ENCODE results near the gene INSM1. TPM values are rescaled to one million over a fixed set of nuclear protein-coding genes. Genes with fewer than 3 reads are reported as not detected.

INSM1 gene, protein sequence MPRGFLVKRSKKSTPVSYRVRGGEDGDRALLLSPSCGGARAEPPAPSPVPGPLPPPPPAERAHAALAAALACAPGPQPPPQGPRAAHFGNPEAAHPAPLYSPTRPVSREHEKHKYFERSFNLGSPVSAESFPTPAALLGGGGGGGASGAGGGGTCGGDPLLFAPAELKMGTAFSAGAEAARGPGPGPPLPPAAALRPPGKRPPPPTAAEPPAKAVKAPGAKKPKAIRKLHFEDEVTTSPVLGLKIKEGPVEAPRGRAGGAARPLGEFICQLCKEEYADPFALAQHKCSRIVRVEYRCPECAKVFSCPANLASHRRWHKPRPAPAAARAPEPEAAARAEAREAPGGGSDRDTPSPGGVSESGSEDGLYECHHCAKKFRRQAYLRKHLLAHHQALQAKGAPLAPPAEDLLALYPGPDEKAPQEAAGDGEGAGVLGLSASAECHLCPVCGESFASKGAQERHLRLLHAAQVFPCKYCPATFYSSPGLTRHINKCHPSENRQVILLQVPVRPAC
- total RNA-seq (ENCODE audit: unreplicated experiment), result not detected
- long read RNA-seq, result 0 reads

DNA sequence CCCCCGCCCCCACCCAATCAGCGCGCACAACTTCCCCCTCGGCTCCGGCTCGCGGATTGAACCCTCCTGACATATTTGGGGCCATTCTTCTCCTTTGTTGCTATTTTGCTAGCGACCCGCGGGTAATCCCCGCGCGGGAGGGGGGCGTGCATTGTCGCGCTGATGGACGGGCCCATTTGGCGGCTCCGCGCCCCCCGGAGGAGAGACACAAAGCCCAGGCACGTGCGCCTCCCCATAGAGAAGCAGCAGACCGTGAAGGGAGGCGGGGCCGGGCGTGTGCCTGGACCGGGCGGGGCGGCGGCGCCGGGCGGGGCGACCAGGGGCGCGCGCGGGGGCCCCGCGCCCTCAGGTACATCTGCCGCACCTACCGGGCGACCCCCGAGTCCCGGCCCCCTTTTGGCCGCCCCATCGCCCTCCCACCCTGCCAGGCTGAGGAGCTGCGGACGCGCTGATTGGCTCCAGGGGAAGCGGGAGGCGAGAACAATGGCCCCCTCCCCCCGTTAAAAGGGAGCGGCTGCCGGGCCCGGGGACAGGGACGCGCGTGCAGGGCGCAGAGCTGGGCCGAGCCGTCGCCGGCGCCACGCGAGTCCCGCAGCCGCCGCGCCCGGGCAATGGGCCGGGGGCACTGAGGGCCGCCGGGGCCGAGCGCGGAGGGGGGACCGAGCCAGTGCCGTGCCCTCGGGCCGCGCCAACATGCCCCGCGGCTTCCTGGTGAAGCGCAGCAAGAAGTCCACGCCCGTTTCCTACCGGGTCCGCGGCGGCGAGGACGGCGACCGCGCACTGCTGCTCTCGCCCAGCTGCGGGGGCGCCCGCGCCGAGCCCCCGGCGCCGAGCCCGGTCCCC lies at the start of gene INSM1:
TSS of gene INSM1 (plus strand) at position 530 of the 843 bp plus-strand sequence. CDS start at position 694, 164 bp downstream.
- Mint-ChIP-seq H3K27ac (ENCODE audit: unreplicated experiment) (no peak within 1 kb of the TSS), H3K9me3 (ENCODE audit: unreplicated experiment) (no peaks in the 10 kb centered on the region), H3K4me3 (ENCODE audit: unreplicated experiment) (no peak within 1 kb of the TSS), H3K36me3 (ENCODE audit: low read depth, unreplicated experiment) (peaks cover 5% of the 10 kb centered on the region), H3K27me3 (ENCODE audit: unreplicated experiment) (peaks cover 34% of the 10 kb centered on the region), H3K4me1 (ENCODE audit: unreplicated experiment) (peaks cover 8% of the 10 kb centered on the region)
- TF ChIP-seq, protein P1, sequence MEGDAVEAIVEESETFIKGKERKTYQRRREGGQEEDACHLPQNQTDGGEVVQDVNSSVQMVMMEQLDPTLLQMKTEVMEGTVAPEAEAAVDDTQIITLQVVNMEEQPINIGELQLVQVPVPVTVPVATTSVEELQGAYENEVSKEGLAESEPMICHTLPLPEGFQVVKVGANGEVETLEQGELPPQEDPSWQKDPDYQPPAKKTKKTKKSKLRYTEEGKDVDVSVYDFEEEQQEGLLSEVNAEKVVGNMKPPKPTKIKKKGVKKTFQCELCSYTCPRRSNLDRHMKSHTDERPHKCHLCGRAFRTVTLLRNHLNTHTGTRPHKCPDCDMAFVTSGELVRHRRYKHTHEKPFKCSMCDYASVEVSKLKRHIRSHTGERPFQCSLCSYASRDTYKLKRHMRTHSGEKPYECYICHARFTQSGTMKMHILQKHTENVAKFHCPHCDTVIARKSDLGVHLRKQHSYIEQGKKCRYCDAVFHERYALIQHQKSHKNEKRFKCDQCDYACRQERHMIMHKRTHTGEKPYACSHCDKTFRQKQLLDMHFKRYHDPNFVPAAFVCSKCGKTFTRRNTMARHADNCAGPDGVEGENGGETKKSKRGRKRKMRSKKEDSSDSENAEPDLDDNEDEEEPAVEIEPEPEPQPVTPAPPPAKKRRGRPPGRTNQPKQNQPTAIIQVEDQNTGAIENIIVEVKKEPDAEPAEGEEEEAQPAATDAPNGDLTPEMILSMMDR (IDR thresholded peaks at IDR 0.05; ENCODE audit: unreplicated experiment), result no peak
- peak; percentile 10 for DNase-seq (ENCODE audit: low spot score)

DNA sequence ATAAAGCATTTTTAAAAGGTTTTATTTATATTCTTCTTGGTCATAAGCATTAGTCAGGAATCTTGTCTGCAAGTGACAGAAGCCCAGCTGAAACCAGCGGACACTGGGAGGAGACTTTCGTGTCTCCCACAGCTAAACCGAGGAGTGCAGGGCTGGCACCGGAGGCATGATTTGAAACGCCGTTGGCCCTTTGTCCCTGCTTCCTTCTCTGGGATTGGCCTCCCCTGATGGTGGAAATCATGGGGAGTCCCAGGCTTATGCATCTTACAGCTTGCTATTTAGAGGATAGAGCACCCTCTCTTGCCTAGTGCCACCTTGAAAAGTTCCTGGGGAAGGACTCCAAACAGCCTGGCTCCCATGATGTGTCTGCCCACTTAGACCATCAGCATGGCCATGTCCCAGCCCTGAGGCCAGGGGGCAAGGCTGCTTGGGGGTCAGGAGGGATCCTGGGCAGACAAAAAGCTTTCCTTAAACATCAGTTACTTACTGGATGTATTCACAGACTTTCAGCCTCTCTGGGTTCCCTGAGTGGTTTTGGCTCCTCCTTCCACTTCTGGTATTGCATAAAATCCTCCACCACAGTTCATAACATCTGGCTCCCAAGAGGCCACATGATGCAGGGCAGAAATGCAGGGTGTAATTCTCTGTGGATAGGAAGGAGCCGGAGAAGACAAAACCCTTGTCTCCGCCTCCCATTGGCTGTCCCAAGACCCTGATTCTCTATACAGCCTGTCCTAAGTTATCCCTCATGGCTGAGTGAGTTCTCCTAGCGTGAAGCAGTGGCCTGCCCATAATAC lies 49.3 kb upstream of the INSM1 start:
- Mint-ChIP-seq H3K4me3 (ENCODE audit: unreplicated experiment) (no peak overlapping the region), H3K27me3 (ENCODE audit: unreplicated experiment) (no peaks in the 10 kb centered on the region), H3K9me3 (ENCODE audit: unreplicated experiment) (no peaks in the 10 kb centered on the region), H3K4me1 (ENCODE audit: unreplicated experiment) (peaks cover 14% of the 10 kb centered on the region), H3K27ac (ENCODE audit: unreplicated experiment) (no peak overlapping the region), H3K36me3 (ENCODE audit: low read depth, unreplicated experiment) (no peaks in the 10 kb centered on the region)
- TF ChIP-seq, protein P1 (IDR thresholded peaks at IDR 0.05; ENCODE audit: unreplicated experiment), result no peak
- DNase-seq (ENCODE audit: low spot score), result no peak

DNA sequence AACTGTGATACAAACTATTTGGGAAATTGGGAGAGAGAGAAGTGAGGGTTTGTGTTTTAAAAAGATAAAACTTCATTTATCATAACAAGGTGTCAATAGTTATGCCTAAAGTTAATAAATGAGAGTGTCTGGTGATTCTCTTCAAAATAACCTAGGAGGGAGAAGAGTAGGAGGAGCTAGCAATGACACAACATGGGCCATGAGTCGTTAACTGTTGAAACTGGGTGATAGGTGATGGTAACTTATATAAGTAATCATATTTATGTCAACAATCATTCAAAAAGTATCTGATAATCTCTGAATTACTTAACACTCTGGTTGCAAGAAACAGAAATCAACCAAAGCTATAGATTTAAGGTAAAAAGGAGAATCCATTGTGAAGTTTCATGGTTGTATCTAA lies 46.8 kb upstream of the INSM1 start:
- no peak overlapping the region for H3K27ac Mint-ChIP-seq (ENCODE audit: unreplicated experiment)
- H3K36me3 Mint-ChIP-seq (ENCODE audit: low read depth, unreplicated experiment), result no peaks in the 10 kb centered on the region
- TF ChIP-seq, protein P1 (IDR thresholded peaks at IDR 0.05; ENCODE audit: unreplicated experiment), result no peak
- peaks cover 14% of the 10 kb centered on the region for H3K4me1 Mint-ChIP-seq (ENCODE audit: unreplicated experiment)
- no peaks in the 10 kb centered on the region for H3K9me3 Mint-ChIP-seq (ENCODE audit: unreplicated experiment)
- no peaks in the 10 kb centered on the region for H3K27me3 Mint-ChIP-seq (ENCODE audit: unreplicated experiment)
- no peak overlapping the region for H3K4me3 Mint-ChIP-seq (ENCODE audit: unreplicated experiment)
- no peak for DNase-seq (ENCODE audit: low spot score)

DNA sequence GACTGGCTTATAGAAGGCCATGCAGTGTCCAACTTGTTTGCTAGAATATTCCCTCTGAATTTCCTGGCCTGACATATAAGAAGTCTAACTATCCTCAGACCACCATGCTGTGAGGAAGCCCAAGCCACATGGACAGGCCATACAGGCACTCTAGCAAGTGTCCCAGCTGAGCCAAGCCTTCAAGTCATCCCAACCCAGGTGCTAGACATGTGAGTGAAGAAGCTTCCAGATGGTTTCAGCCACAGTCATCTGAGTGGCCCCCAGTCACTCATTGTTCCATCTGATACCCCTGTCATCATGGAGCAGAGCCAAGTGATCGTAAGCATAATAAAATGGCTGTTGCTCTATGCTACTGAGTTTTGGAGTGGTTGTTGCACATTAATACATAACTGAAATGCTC lies 46.0 kb upstream of the INSM1 start:
- Mint-ChIP-seq H3K4me1 (ENCODE audit: unreplicated experiment) (peaks cover 14% of the 10 kb centered on the region), H3K9me3 (ENCODE audit: unreplicated experiment) (no peaks in the 10 kb centered on the region), H3K27me3 (ENCODE audit: unreplicated experiment) (no peaks in the 10 kb centered on the region), H3K36me3 (ENCODE audit: low read depth, unreplicated experiment) (no peaks in the 10 kb centered on the region), H3K27ac (ENCODE audit: unreplicated experiment) (no peak overlapping the region), H3K4me3 (ENCODE audit: unreplicated experiment) (no peak overlapping the region)
- no peak for DNase-seq (ENCODE audit: low spot score)
- TF ChIP-seq, protein P1 (IDR thresholded peaks at IDR 0.05; ENCODE audit: unreplicated experiment), result no peak

All from endothelial cell (in vitro differentiated cells).